Pancreas (tissue), 10 donors: Measurements from ENCODE around the gene ELL2. TPM values are rescaled to one million over a fixed set of nuclear protein-coding genes. Genes with fewer than 3 reads are reported as not detected.

Source experiments
- ATAC-seq, 4 donors: fragments of 200-7000 bp; cut with Tn5 transposase; one replicate each; pipeline versions ENCODE4 v1.8.0 to v1.9.1; 2020; ENCODE audit warnings: mild to moderate bottlenecking in 4 of 4, moderate library complexity in 4 of 4
- DNase-seq, 6 donors: peaks; one replicate each; pipeline ENCODE4 v3.0.0-alpha.2; 2020
- FAIRE-seq: peaks from 2 replicates; lab custom pipeline; 2012; peaks lifted over from hg19 to GRCh38; lab: Jason Lieb, UNC
- H3K27ac ChIP-seq, 4 donors: fragments of 200-600 bp; sonication (generic); 1 replicate in 3 of 4; 2 replicates in 1 of 4; pipeline versions ENCODE4 v1.5.0 to v1.8.0; 2020
- H3K27me3 ChIP-seq, 4 donors: fragments of 200-600 bp; one replicate each; pipeline ENCODE4 v1.8.0; 2021
- H3K36me3 ChIP-seq, 3 donors: fragments of 200-600 bp; sonication (generic) in 1 of 3; one replicate each; pipeline versions ENCODE4 v1.5.0 to v1.8.0; 2020 to 2021
- H3K4me1 ChIP-seq, 3 donors: fragments of 200-600 bp; one replicate each; pipeline ENCODE4 v1.8.0; 2021
- H3K4me3 ChIP-seq, 4 donors: fragments of 200-600 bp; sonication (generic) in 2 of 4; one replicate each; pipeline versions ENCODE4 v1.5.0 to v1.8.0; 2020 to 2021
- H3K9me3 ChIP-seq, 4 donors: fragments of 200-600 bp; one replicate each; pipeline ENCODE4 v1.8.0; 2021
- CTCF ChIP-seq, 4 donors: fragments of 200-600 bp; sonication (generic) in 3 of 4; IDR thresholded peaks; one replicate each; pipeline versions ENCODE4 v1.5.0 to v1.8.0; 2021; ENCODE audit warnings: antibody characterized with exemption in 4 of 4
- WGBS, 2 donors: extraction: QIAGEN DNeasy Blood & Tissue Kit; methylation state at CpG; one replicate each; pipeline ENCODE4 v1.1.7; 2013; 5-methylcytosine and 5-hydroxymethylcytosine counted together
- intact Hi-C, 3 donors: fragments of 100-400 bp; cut with DNase I; formaldehyde crosslinking; loops; one replicate each; pipeline versions ENCODE4 v1.11.1 to v1.14.2; 2022
- polyA plus RNA-seq, 2 donors: library from polyadenylated mRNA; stranded (reverse); fragments of 200-250 nt; gene quantifications; one replicate each; pipeline ENCODE4 v1.2.3, GENCODE V29; 2013
- total RNA-seq, 6 donors: library from RNA; stranded (reverse); fragmentation: NEBNext Ultra II Directional in 4 of 6; extraction: Animal tissue kit (Norgen Biotek cat#: 25700) in 4 of 6; gene quantifications; one replicate each; pipeline versions ENCODE4 v1.2.1 to v1.2.4, GENCODE V29; 2021 to 2023
- donor health status: healthy with polysubstance abuse.
- donor health status: DM: no; HTN: no; CAD: no; lungs with moderate emphysema.
- donor health status: DM: no; HTN: no; CAD: no.
- donor health status: control.
- donor health status: control.
- donor health status: Bipolar disorder and iron deficiency.
- donor health status: DM: yes; HTN: yes; CAD: no.
- donor health status: DM: no; HTN: no; CAD: no.
- donor health status: DM: no; HTN: no; CAD: no.
- donor health status: DM: yes; HTN: yes; CAD: no.

Gene ELL2
- total RNA-seq (10 to 100 TPM; 72.7 to 92.8 (median 82.4) TPM), polyA plus RNA-seq (10 to 100 TPM; 21.0 to 30.8 TPM)

GRCh38 chr5:95961617-95962474 lies at the start of gene ELL2:
Gene ELL2 (minus strand): TSS chr5:95961851. CDS start chr5:95961721, 130 bp downstream.
- Histone ChIP-seq H3K27me3 (no peaks in the 10 kb centered on the region), H3K4me3 (peak within 1 kb of the TSS; percentile 65 to 97 (median 88)), H3K27ac (peak within 1 kb of the TSS; percentile 99 to 100 (median 100)), H3K9me3 (no peaks in the 10 kb centered on the region), H3K4me1 (peaks cover 23 to 39% (median 23%) of the 10 kb centered on the region in 3 donors), H3K36me3 (no peaks in the 10 kb centered on the region)
- no peak for TF ChIP-seq CTCF (IDR thresholded peaks at IDR 0.05)
- peak; percentile 79 to 85 (median 81) for ATAC-seq
- intact Hi-C loops: loop anchor here in 2 of 3 donors (10.0 kb wide), 1 partner anchor 373 kb away; no protein-coding TSS in a partner anchor
- 0% methylated on average over 47 to 63 of the region's 63 CpGs for WGBS, 2 donors
- peak; percentile 72 for FAIRE-seq
- DNase-seq: peak; percentile 99 to 100 (median 99)

GRCh38 chr5:96008987-96009647 lies 47.5 kb upstream of the ELL2 start:
- no peaks in the 10 kb centered on the region for H3K9me3 ChIP-seq
- ATAC-seq: no peak
- DNase-seq: no peak
- no peak overlapping the region for H3K27ac ChIP-seq
- WGBS, 2 donors: 96 to 97% methylated on average over 3 of the region's 3 CpGs
- no peaks in the 10 kb centered on the region for H3K36me3 ChIP-seq
- intact Hi-C loops: no loop called here
- H3K4me1 ChIP-seq: peaks cover 0 to 7% (median 0%) of the 10 kb centered on the region in 3 donors
- FAIRE-seq: no peak
- H3K4me3 ChIP-seq: no peak overlapping the region
- no peak for TF ChIP-seq CTCF (IDR thresholded peaks at IDR 0.05)
- H3K27me3 ChIP-seq: no peaks in the 10 kb centered on the region

GRCh38 chr5:96008487-96008886 lies 46.8 kb upstream of the ELL2 start:
- intact Hi-C loops: no loop called here
- no peak for DNase-seq

GRCh38 chr5:96007051-96007450 lies 45.4 kb upstream of the ELL2 start:
- DNase-seq: no peak
- intact Hi-C loops: no loop called here
- Histone ChIP-seq H3K4me3 (no peak overlapping the region), H3K36me3 (no peaks in the 10 kb centered on the region), H3K27me3 (no peaks in the 10 kb centered on the region), H3K9me3 (no peaks in the 10 kb centered on the region), H3K27ac (no peak overlapping the region), H3K4me1 (peaks cover 0 to 7% (median 0%) of the 10 kb centered on the region in 3 donors)
- 20 to 27% methylated on average over 1 of the region's 1 CpG for whole genome bisulfite sequencing, 2 donors
- no peak for FAIRE-seq
- no peak for TF ChIP-seq CTCF (IDR thresholded peaks at IDR 0.05)
- ATAC-seq: peak in 3 of 4 donors; percentile 35 to 68 (median 41)

More at GRCh38 chr5:96008487-96008886, 46.8 kb upstream of the ELL2 start:
- H3K4me1 ChIP-seq: peaks cover 0 to 7% (median 0%) of the 10 kb centered on the region in 3 donors
- FAIRE-seq: no peak
- no peak overlapping the region for H3K4me3 ChIP-seq
- no peak for TF ChIP-seq CTCF (IDR thresholded peaks at IDR 0.05)
- H3K9me3 ChIP-seq: no peaks in the 10 kb centered on the region
- no peak overlapping the region for H3K27ac ChIP-seq
- WGBS, 2 donors: 94 to 98% methylated on average over 1 of the region's 1 CpG
- H3K27me3 ChIP-seq: no peaks in the 10 kb centered on the region
- ATAC-seq: no peak
- no peaks in the 10 kb centered on the region for H3K36me3 ChIP-seq
